Esophagus muscularis mucosa (tissue), 4 donors: Measurements from ENCODE around the gene CAMK2N2.

ENCODE experiments used
- EP300 ChIP-seq: sonication (generic); formaldehyde crosslinking; IDR thresholded peaks from one replicate; pipeline ENCODE4 v1.6.1; 2017; ENCODE audit warnings: antibody characterized with exemption
- POLR2A ChIP-seq: fragments of 450-650 bp; IDR thresholded peaks from one replicate; pipeline ENCODE4 v1.6.1; 2017; ENCODE audit warnings: antibody characterized with exemption, moderate library complexity, mild to moderate bottlenecking, low read depth
- POLR2AphosphoS5 ChIP-seq, 2 donors: sonication (generic); formaldehyde crosslinking; IDR thresholded peaks; one replicate each; pipeline ENCODE4 v1.6.1; 2017; ENCODE audit warnings: antibody characterized with exemption in 2 of 2
- TF ChIP-seq, protein P1 (sequence below), 3 experiments: fragments of 200-600 bp in 2 of 3; fragments of 450-650 bp in 1 of 3; sonication (generic) in 2 of 3; IDR thresholded peaks; one replicate each; pipeline ENCODE4 v1.5.1; 2017 to 2019; ENCODE audit warnings: antibody characterized with exemption in 3 of 3, mild to moderate bottlenecking in 2 of 3, moderate library complexity in 1 of 3

DNA sequence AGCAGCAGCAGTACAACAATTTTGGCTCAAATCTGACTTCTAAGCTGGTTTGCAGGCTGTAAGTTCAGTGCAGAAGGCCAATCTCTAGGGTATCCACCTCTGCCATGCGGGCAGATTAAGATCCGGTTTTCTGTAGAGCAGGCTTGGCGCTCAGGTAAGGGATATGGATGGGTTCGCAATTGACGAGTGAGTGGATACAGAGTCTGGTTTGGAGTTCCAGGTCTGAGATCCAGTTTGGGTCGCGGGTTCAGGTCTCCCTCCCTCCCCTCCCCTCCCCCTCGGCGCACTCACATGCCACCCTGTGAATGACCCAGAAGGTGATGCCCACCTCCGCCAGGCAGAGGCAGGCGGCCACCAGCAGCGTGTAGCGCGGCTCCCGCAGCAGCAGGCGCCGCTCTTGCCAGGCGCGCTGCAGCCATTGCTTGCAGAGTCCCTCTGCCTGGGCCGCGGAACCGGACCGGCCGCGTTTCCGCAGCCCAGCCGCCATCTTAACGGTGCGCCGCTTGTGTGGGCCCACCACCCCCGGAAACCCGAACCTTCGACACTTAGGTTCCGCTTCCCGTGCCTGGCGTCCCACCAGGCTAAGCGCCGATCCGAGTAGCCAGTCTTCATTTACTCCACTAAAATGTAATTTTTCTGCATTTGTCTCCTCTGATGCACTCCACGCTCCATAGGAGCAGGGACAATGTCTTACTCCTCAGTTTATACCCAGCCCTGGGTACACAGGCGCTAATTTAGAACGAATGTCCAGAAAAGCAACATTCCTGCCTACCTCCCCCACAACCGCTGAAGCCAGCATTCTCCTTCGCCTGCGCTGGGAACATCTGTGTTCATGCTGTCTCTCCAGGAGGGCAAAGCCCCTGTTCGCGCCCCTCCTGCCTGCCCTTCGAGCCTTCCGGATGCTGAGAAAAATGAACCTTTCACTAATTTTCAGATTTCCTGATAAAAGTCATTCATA lies 12.6 kb downstream of the CAMK2N2 start, which contains the start of gene ALG3:
- TF ChIP-seq EP300 = no peak
- TF ChIP-seq, protein P1, sequence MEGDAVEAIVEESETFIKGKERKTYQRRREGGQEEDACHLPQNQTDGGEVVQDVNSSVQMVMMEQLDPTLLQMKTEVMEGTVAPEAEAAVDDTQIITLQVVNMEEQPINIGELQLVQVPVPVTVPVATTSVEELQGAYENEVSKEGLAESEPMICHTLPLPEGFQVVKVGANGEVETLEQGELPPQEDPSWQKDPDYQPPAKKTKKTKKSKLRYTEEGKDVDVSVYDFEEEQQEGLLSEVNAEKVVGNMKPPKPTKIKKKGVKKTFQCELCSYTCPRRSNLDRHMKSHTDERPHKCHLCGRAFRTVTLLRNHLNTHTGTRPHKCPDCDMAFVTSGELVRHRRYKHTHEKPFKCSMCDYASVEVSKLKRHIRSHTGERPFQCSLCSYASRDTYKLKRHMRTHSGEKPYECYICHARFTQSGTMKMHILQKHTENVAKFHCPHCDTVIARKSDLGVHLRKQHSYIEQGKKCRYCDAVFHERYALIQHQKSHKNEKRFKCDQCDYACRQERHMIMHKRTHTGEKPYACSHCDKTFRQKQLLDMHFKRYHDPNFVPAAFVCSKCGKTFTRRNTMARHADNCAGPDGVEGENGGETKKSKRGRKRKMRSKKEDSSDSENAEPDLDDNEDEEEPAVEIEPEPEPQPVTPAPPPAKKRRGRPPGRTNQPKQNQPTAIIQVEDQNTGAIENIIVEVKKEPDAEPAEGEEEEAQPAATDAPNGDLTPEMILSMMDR (IDR thresholded peaks at IDR 0.05) = peak in 1 of 3 experiments; percentile 23
- TF ChIP-seq POLR2A = peak; percentile 5
- peak; percentile 72 to 76 for TF ChIP-seq POLR2AphosphoS5 (IDR thresholded peaks at IDR 0.05)
